H1 (cell line): ENCODE measurements around the gene CAMKMT. TPM values are rescaled to one million over a fixed set of nuclear protein-coding genes. Genes with fewer than 3 reads are reported as not detected.

Experiments
- CTCF ChIA-PET: fragments of 300-600 bp; sonication (Branson Sonifier 250); formaldehyde crosslinking; loops from one replicate; lab custom pipeline; 2021; ENCODE audit not compliant: partially characterized antibody; lab: Charles Lee
- POLR2A ChIA-PET: fragments of 300-600 bp; sonication (Branson Sonifier 250); formaldehyde crosslinking; loops from one replicate; lab custom pipeline; 2021; ENCODE audit warnings: inconsistent platforms; ENCODE audit not compliant: partially characterized antibody; lab: Charles Lee
- DNase-seq, 2 experiments: peaks; one replicate each; pipeline versions ENCODE4 v3.0.0 to v3.0.0-alpha.2; 2010 to 2022; ENCODE audit warnings: low spot score in 2 of 2, low read depth in 1 of 2, mixed read lengths in 1 of 2
- FAIRE-seq: peaks from 2 replicates; lab custom pipeline; 2011; peaks lifted over from hg19 to GRCh38; lab: Jason Lieb, UNC
- H2AFZ ChIP-seq: 2 replicates; pipeline ENCODE4 v1.8.1; 2012; ENCODE audit warnings: low read length, inconsistent platforms
- H2AK5ac ChIP-seq: 2 replicates; pipeline ENCODE4 v1.6.1; 2013; ENCODE audit warnings: low read depth, low read length
- H2BK120ac ChIP-seq: replicated peaks from 2 replicates; pipeline ENCODE3; 2013; ENCODE audit warnings: low read depth, low read length, inconsistent platforms
- H2BK12ac ChIP-seq: 2 replicates; pipeline ENCODE4 v1.6.1; 2013; ENCODE audit warnings: low read depth, low read length
- H2BK15ac ChIP-seq: 2 replicates; pipeline ENCODE4 v1.6.1; 2013; ENCODE audit warnings: low read length
- H2BK20ac ChIP-seq: 2 replicates; pipeline ENCODE4 v1.6.1; 2013; ENCODE audit warnings: low read length
- H2BK5ac ChIP-seq: 2 replicates; pipeline ENCODE4 v1.6.1; 2013; ENCODE audit warnings: low read depth, low read length
- H3K14ac ChIP-seq: 2 replicates; pipeline ENCODE4 v1.6.1; 2013; ENCODE audit warnings: inconsistent platforms; ENCODE audit not compliant: insufficient read length
- H3K18ac ChIP-seq: 2 replicates; pipeline ENCODE4 v1.6.1; 2013; ENCODE audit warnings: low read length; ENCODE audit errors: extremely low read depth
- H3K23ac ChIP-seq: 2 replicates; pipeline ENCODE4 v1.6.1; 2013; ENCODE audit warnings: inconsistent platforms; ENCODE audit not compliant: insufficient read length
- H3K23me2 ChIP-seq: 2 replicates; pipeline ENCODE4 v1.6.1; 2013; ENCODE audit warnings: low read depth, low read length
- H3K27ac ChIP-seq: 2 replicates; pipeline ENCODE4 v1.6.1; 2011; ENCODE audit warnings: low read depth, low read length, inconsistent platforms
- H3K27me3 ChIP-seq, 4 experiments: replicated peaks in 1 of 4; 1 replicate in 1 of 4; 2 replicates in 3 of 4; pipeline versions ENCODE4 v1.6.1 to v1.8.1; 2011 to 2013; ENCODE audit warnings: low read length in 3 of 4, mild to moderate bottlenecking in 3 of 4, inconsistent platforms in 2 of 4, mixed read lengths in 2 of 4, moderate library complexity in 1 of 4; ENCODE audit not compliant: control insufficient read depth in 3 of 4, insufficient read depth in 3 of 4; ENCODE audit errors: extremely low read depth in 1 of 4
- H3K36me3 ChIP-seq, 4 experiments: 2 replicates each; pipeline versions ENCODE4 v1.6.1 to v1.8.1; 2011 to 2013; ENCODE audit warnings: mild to moderate bottlenecking in 4 of 4, low read length in 3 of 4, moderate library complexity in 2 of 4, control low read depth in 1 of 4, inconsistent platforms in 1 of 4; ENCODE audit not compliant: insufficient read depth in 4 of 4, control insufficient read depth in 2 of 4
- H3K4ac ChIP-seq: replicated peaks from 2 replicates; pipeline ENCODE3; 2013; ENCODE audit warnings: low read length, low read depth, mixed read lengths, inconsistent platforms; ENCODE audit not compliant: insufficient read length
- H3K4me1 ChIP-seq, 4 experiments: replicated peaks in 1 of 4; 1 replicate in 1 of 4; 2 replicates in 3 of 4; pipeline versions ENCODE4 v1.6.1 to v1.8.1; 2011 to 2013; ENCODE audit warnings: low read length in 3 of 4, inconsistent platforms in 2 of 4, mixed read lengths in 1 of 4; ENCODE audit not compliant: insufficient read depth in 4 of 4, control insufficient read depth in 3 of 4
- H3K4me2 ChIP-seq, 2 experiments: 2 replicates each; pipeline versions ENCODE4 v1.6.1 to v1.8.1; 2011 to 2013; ENCODE audit warnings: low read depth in 2 of 2, low read length in 2 of 2, control low read depth in 1 of 2, inconsistent platforms in 1 of 2, mild to moderate bottlenecking in 1 of 2; ENCODE audit not compliant: insufficient read depth in 1 of 2
- H3K4me3 ChIP-seq, 4 experiments: fragments of 200-600, 300-600 bp in 1 of 4; sonication (generic), shearing (Covaris generic), sonication (Bioruptor Twin) in 1 of 4; 2 replicates each; pipeline versions ENCODE4 v1.5.1 to v1.8.1; 2011 to 2016; ENCODE audit warnings: low read length in 4 of 4, low read depth in 3 of 4, control low read depth in 2 of 4, inconsistent platforms in 2 of 4, mild to moderate bottlenecking in 2 of 4, mixed read lengths in 1 of 4, moderate library complexity in 1 of 4; ENCODE audit not compliant: insufficient read depth in 2 of 4; ENCODE audit errors: extremely low read depth in 1 of 4
- H3K56ac ChIP-seq: replicated peaks from 2 replicates; pipeline ENCODE3; 2013; ENCODE audit warnings: low read depth, mild to moderate bottlenecking, mixed read lengths, low read length, inconsistent platforms; ENCODE audit not compliant: insufficient read length
- H3K79me1 ChIP-seq: 2 replicates; pipeline ENCODE4 v1.6.1; 2013; ENCODE audit warnings: low read depth, low read length, control low read depth
- H3K79me2 ChIP-seq, 2 experiments: 2 replicates each; pipeline versions ENCODE4 v1.6.1 to v1.8.1; 2012 to 2013; ENCODE audit warnings: low read length in 2 of 2, mild to moderate bottlenecking in 2 of 2, inconsistent platforms in 1 of 2; ENCODE audit not compliant: insufficient read depth in 2 of 2, control insufficient read depth in 1 of 2
- H3K9ac ChIP-seq, 4 experiments: replicated peaks in 1 of 4; 1 replicate in 1 of 4; 2 replicates in 3 of 4; pipeline versions ENCODE4 v1.6.1 to v1.8.1; 2011 to 2013; ENCODE audit warnings: low read depth in 3 of 4, low read length in 3 of 4, control low read depth in 2 of 4, mild to moderate bottlenecking in 2 of 4, moderate library complexity in 2 of 4, inconsistent platforms in 1 of 4; ENCODE audit errors: extremely low read depth in 1 of 4
- H3K9me3 ChIP-seq, 2 experiments: 2 replicates each; pipeline versions ENCODE4 v1.6.1 to v1.8.1; 2012 to 2013; ENCODE audit warnings: mild to moderate bottlenecking in 2 of 2, moderate library complexity in 2 of 2, control low read depth in 1 of 2, inconsistent platforms in 1 of 2, low read depth in 1 of 2, low read length in 1 of 2, mixed read lengths in 1 of 2; ENCODE audit not compliant: insufficient read depth in 2 of 2
- H4K20me1 ChIP-seq, 2 experiments: replicated peaks in 1 of 2; 2 replicates each; pipeline versions ENCODE3 to v1.8.1; 2011 to 2013; ENCODE audit warnings: inconsistent platforms in 2 of 2, low read length in 2 of 2, mild to moderate bottlenecking in 1 of 2; ENCODE audit not compliant: insufficient read depth in 2 of 2, control insufficient read depth in 1 of 2
- H4K5ac ChIP-seq: 2 replicates; pipeline ENCODE4 v1.6.1; 2013; ENCODE audit warnings: low read length, low read depth, mixed read lengths, inconsistent platforms; ENCODE audit not compliant: insufficient read length
- H4K8ac ChIP-seq: 2 replicates; pipeline ENCODE4 v1.8.0; 2013; ENCODE audit warnings: mild to moderate bottlenecking, moderate library complexity, low read length, inconsistent platforms; ENCODE audit not compliant: insufficient read depth; ENCODE audit errors: extremely low read depth
- H4K91ac ChIP-seq: replicated peaks from 2 replicates; pipeline ENCODE3; 2013; ENCODE audit warnings: low read length, mixed read lengths, inconsistent platforms; ENCODE audit not compliant: insufficient read length
- ASH2L ChIP-seq: fragments of 200-600, 300-600 bp; sonication (generic); IDR thresholded peaks from one replicate; pipeline ENCODE4 v1.7.1; 2017; ENCODE audit warnings: low read length
- BCL11A ChIP-seq, 2 experiments: IDR thresholded peaks; one replicate each; pipeline ENCODE4 v1.6.1; 2011; ENCODE audit warnings: low read depth in 2 of 2, low read length in 2 of 2, mild to moderate bottlenecking in 2 of 2
- CBX8 ChIP-seq: fragments of 300-800, 300-1000 bp; sonication (generic); IDR thresholded peaks from 2 replicates; pipeline ENCODE4 v1.7.1; 2016; ENCODE audit warnings: low read depth, low read length, borderline replicate concordance
- EP300 ChIP-seq, 2 experiments: IDR thresholded peaks; 1 replicate in 1 of 2; 2 replicates in 1 of 2; pipeline ENCODE4 v1.6.1; 2011 to 2012; ENCODE audit warnings: low read depth in 2 of 2, low read length in 2 of 2, mild to moderate bottlenecking in 2 of 2, borderline replicate concordance in 1 of 2, inconsistent platforms in 1 of 2, moderate library complexity in 1 of 2
- HDAC2 ChIP-seq, 2 experiments: fragments of 300-600 bp in 1 of 2; sonication (generic) in 1 of 2; IDR thresholded peaks; 2 replicates each; pipeline ENCODE4 v1.6.1; 2011 to 2012; ENCODE audit warnings: low read depth in 2 of 2, low read length in 2 of 2, mild to moderate bottlenecking in 2 of 2, moderate library complexity in 2 of 2, borderline replicate concordance in 1 of 2, inconsistent platforms in 1 of 2
- WGBS, 2 experiments: shearing (Covaris generic) in 1 of 2; methylation state at CpG; one replicate each; pipeline versions ENCODE4 v1.1.6 to v1.1.7; 2013 to 2015; ENCODE audit warnings: low lambda C conversion rate in 2 of 2, mixed read lengths in 2 of 2, inconsistent platforms in 1 of 2, low coverage in 1 of 2, missing lambda C conversion rate in 1 of 2; ENCODE audit not compliant: insufficient replicate concordance in 2 of 2, insufficient coverage in 1 of 2, insufficient read length in 1 of 2; ENCODE audit errors: extremely low coverage in 1 of 2, missing lambda C conversion rate in 1 of 2; 5-methylcytosine and 5-hydroxymethylcytosine counted together
- polyA plus RNA-seq, 7 experiments: library from polyadenylated mRNA; depleted of rRNA in 3 of 7; stranded (reverse) in 5 of 7; unstranded in 2 of 7; fragments of >200 nt in 5 of 7; fragments of 200-250 nt in 2 of 7; gene quantifications; 1 replicate in 5 of 7; 2 replicates in 1 of 7; 4 replicates in 1 of 7; pipeline versions ENCODE4 v1.2.1 to v1.2.3, GENCODE V29; 2011 to 2013; ENCODE audit warnings: missing spikeins in 2 of 7, mixed read lengths in 2 of 7
- total RNA-seq: library from RNA; stranded (reverse); fragmentation: NEBNext Ultra II Directional; extraction: Animal tissue kit (Norgen Biotek cat#: 25700); gene quantifications from 2 replicates; pipeline ENCODE4 v1.2.1, GENCODE V29; 2021

CAMKMT gene
- total and polyA plus RNA-seq, 2 of the 8 experiments (the other 6 are each of a cell fraction or from before 2014, with no cell fraction given): 14.7 to 22.4 TPM

- no peak overlapping the region for H3K56ac ChIP-seq
- H2BK20ac ChIP-seq: no peak overlapping the region
Measured at GRCh38 chr2:44663471-44664073, 301.8 kb downstream of the CAMKMT start.

More at GRCh38 chr2:44663471-44664073, 301.8 kb downstream of the CAMKMT start:
- DNase-seq (no peak), FAIRE-seq (no peak)
- no peak for TF ChIP-seq CBX8
- TF ChIP-seq HDAC2 (IDR thresholded peaks at IDR 0.05; ENCODE audit: borderline replicate concordance in 1 of 2, low read depth in 2 of 2, low read length in 2 of 2): no peak
- no peak for TF ChIP-seq EP300 (IDR thresholded peaks at IDR 0.05; ENCODE audit: borderline replicate concordance in 1 of 2, low read depth in 2 of 2, low read length in 2 of 2)
- TF ChIP-seq ASH2L: no peak
- TF ChIP-seq BCL11A (IDR thresholded peaks at IDR 0.05; ENCODE audit: low read depth in 2 of 2, low read length in 2 of 2): no peak
- no peaks in the 10 kb centered on the region for H3K23me2 ChIP-seq
- no peak overlapping the region for H3K18ac ChIP-seq
- H3K4me3 ChIP-seq: no peak overlapping the region
- no peak overlapping the region for H4K8ac ChIP-seq
- no peak overlapping the region for H2BK15ac ChIP-seq
- no peak overlapping the region for H3K4me2 ChIP-seq
- no peak overlapping the region for H2BK120ac ChIP-seq
- H2AFZ ChIP-seq: no peak overlapping the region
- H3K9ac ChIP-seq: no peak overlapping the region
- POLR2A ChIA-PET: no interaction called here
- no peak overlapping the region for H3K23ac ChIP-seq
- H3K79me1 ChIP-seq: no peaks in the 10 kb centered on the region
- no peaks in the 10 kb centered on the region for H3K36me3 ChIP-seq
- no peak overlapping the region for H2BK5ac ChIP-seq
- H3K4ac ChIP-seq: no peak overlapping the region
- no peak overlapping the region for H4K5ac ChIP-seq
- no peaks in the 10 kb centered on the region for H3K4me1 ChIP-seq
- 75% methylated on average over 1 of the region's 1 CpG; no CpG with 5 or more reads in 1 of the 2 experiments for WGBS, 2 experiments
- H2AK5ac ChIP-seq: no peak overlapping the region
- H3K27me3 ChIP-seq: no peaks in the 10 kb centered on the region
- H4K20me1 ChIP-seq: no peaks in the 10 kb centered on the region
- CTCF ChIA-PET: interaction anchor here (0.7 to 1.7 kb wide), 2 partner anchors 184 to 274 kb away, joined by 3 read pairs; no protein-coding TSS in a partner anchor
- no peak overlapping the region for H2BK12ac ChIP-seq
- H3K9me3 ChIP-seq: no peaks in the 10 kb centered on the region
- H4K91ac ChIP-seq: no peak overlapping the region
- no peaks in the 10 kb centered on the region for H3K79me2 ChIP-seq
- no peak overlapping the region for H3K14ac ChIP-seq
- no peak overlapping the region for H3K27ac ChIP-seq
